ENCODE data around the gene SNX20.

SNX20 gene

GRCh38 chr16:50653633-50654519 is 27.2 kb downstream of the SNX20 start:
- DNase-seq, result peak; percentile 51

- peak; percentile 67 for DNase-seq
Measured at GRCh38 chr16:50652836-50653425, 28.2 kb downstream of the SNX20 start.

GRCh38 chr16:50651835-50652438 is 29.2 kb downstream of the SNX20 start:
- no peak for DNase-seq

- DNase-seq, result no peak
Measured at GRCh38 chr16:50646345-50646744, 34.8 kb downstream of the SNX20 start.

- DNase-seq, result no peak
Measured at GRCh38 chr16:50645563-50646220, 35.4 kb downstream of the SNX20 start.

- no peak for DNase-seq
Measured at GRCh38 chr16:50644729-50645128, 36.4 kb downstream of the SNX20 start.

- DNase-seq, result peak; percentile 13
Measured at GRCh38 chr16:50644245-50644644, 36.9 kb downstream of the SNX20 start.

GRCh38 chr16:50643192-50643591 is 37.9 kb downstream of the SNX20 start:
- DNase-seq, result no peak

- no peak for DNase-seq
Measured at GRCh38 chr16:50642349-50642748, 38.8 kb downstream of the SNX20 start.

- no peak for DNase-seq
Measured at GRCh38 chr16:50641818-50642187, 39.3 kb downstream of the SNX20 start.

- no peak for DNase-seq
Measured at GRCh38 chr16:50640919-50641817, 39.9 kb downstream of the SNX20 start.

- no peak for DNase-seq
Measured at GRCh38 chr16:50640391-50640790, 40.7 kb downstream of the SNX20 start.

- no peak for DNase-seq
Measured at GRCh38 chr16:50638816-50639670, 42.1 kb downstream of the SNX20 start.

GRCh38 chr16:50637716-50638602 is 43.2 kb downstream of the SNX20 start:
- DNase-seq, result no peak

GRCh38 chr16:50636753-50637374 is 44.2 kb downstream of the SNX20 start:
- DNase-seq, result no peak

GRCh38 chr16:50635505-50636392 is 45.4 kb downstream of the SNX20 start:
- DNase-seq, result no peak

GRCh38 chr16:50634947-50635346 is 46.2 kb downstream of the SNX20 start:
- DNase-seq, result no peak

- no peak for DNase-seq
Measured at GRCh38 chr16:50634090-50634489, 47.0 kb downstream of the SNX20 start.
